Measurements from ENCODE around the gene ZNF275.

DNA sequence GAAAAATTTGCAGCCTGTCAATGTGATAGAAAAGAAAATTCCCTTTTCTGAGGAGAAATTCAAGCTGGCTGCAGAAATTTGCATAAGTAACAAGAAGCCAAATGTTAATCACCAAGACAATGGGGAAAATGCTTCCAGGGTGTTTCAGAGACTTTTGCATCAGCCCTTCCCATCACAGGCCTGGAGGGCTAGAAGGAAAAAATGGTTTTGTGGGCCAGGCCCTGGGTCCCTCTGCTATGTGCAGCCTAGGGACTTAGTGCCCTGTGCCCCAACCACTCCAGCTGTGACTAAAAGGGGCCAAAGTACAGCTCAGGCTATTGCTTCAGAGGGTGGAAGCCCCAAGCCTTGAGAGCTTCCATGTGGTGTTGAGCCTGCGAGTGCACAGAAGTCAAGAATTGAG lies 23.9 kb downstream of the ZNF275 start:
- TF ChIP-seq POLR2A (IDR thresholded peaks at IDR 0.05) (no peak), CTCF (IDR thresholded peaks at IDR 0.05) (no peak)

Measured in gastroesophageal sphincter (tissue), 3 donors.